ENCODE results near the gene ZSCAN25.
A peak's percentile ranks its signal among the peaks of the same experiment; 100 is the strongest.

Gene ZSCAN25

GRCh38 chr7:99625321-99625720 is 8.6 kb downstream of the ZSCAN25 start:
- no peaks in the 10 kb centered on the region for H3K27me3 ChIP-seq (replicated peaks)
- in situ Hi-C loops (cut with HindIII; ENCODE audit: low pct_ligation_motif_present, low sequenced_read_pairs), result no loop called here
- no peak overlapping the region for H3K27ac ChIP-seq
- H3K36me3 ChIP-seq (replicated peaks), result peaks cover 80% of the 10 kb centered on the region
- DNase-seq, result no peak
- TF ChIP-seq CTCF (IDR thresholded peaks at IDR 0.05; ENCODE audit: low read depth, low read length, missing control alignments), result no peak
- H3K4me3 ChIP-seq (ENCODE audit: low read depth, low read length), result no peak overlapping the region

- in situ Hi-C loops (cut with HindIII; ENCODE audit: low pct_ligation_motif_present, low sequenced_read_pairs), result no loop called here
- Histone ChIP-seq H3K4me3 (ENCODE audit: low read depth, low read length) (no peak overlapping the region), H3K27ac (no peak overlapping the region), H3K36me3 (replicated peaks) (peaks cover 85% of the 10 kb centered on the region), H3K27me3 (replicated peaks) (no peaks in the 10 kb centered on the region)
- TF ChIP-seq CTCF (IDR thresholded peaks at IDR 0.05; ENCODE audit: low read depth, low read length, missing control alignments), result peak; percentile 3
- DNase-seq, result no peak
Measured at GRCh38 chr7:99625961-99626360, 9.2 kb downstream of the ZSCAN25 start.

GRCh38 chr7:99626661-99627060 is 9.9 kb downstream of the ZSCAN25 start:
- DNase-seq, result no peak
- in situ Hi-C loops (cut with HindIII; ENCODE audit: low pct_ligation_motif_present, low sequenced_read_pairs), result no loop called here
- Histone ChIP-seq H3K27me3 (replicated peaks) (no peaks in the 10 kb centered on the region), H3K27ac (no peak overlapping the region), H3K4me3 (ENCODE audit: low read depth, low read length) (no peak overlapping the region), H3K36me3 (replicated peaks) (peaks cover 79% of the 10 kb centered on the region)
- no peak for TF ChIP-seq CTCF (IDR thresholded peaks at IDR 0.05; ENCODE audit: low read depth, low read length, missing control alignments)

- no peaks in the 10 kb centered on the region for H3K27me3 ChIP-seq (replicated peaks)
- TF ChIP-seq CTCF (IDR thresholded peaks at IDR 0.05; ENCODE audit: low read depth, low read length, missing control alignments), result no peak
- no peak overlapping the region for H3K4me3 ChIP-seq (ENCODE audit: low read depth, low read length)
- in situ Hi-C loops (cut with HindIII; ENCODE audit: low pct_ligation_motif_present, low sequenced_read_pairs), result no loop called here
- peaks cover 71% of the 10 kb centered on the region for H3K36me3 ChIP-seq (replicated peaks)
- no peak overlapping the region for H3K27ac ChIP-seq
- DNase-seq, result no peak
Measured at GRCh38 chr7:99627513-99627912, 10.8 kb downstream of the ZSCAN25 start.

- in situ Hi-C loops (cut with HindIII; ENCODE audit: low pct_ligation_motif_present, low sequenced_read_pairs), result no loop called here
- Histone ChIP-seq H3K36me3 (replicated peaks) (peaks cover 59% of the 10 kb centered on the region), H3K4me3 (ENCODE audit: low read depth, low read length) (no peak overlapping the region), H3K27me3 (replicated peaks) (no peaks in the 10 kb centered on the region), H3K27ac (no peak overlapping the region)
- no peak for DNase-seq
- no peak for TF ChIP-seq CTCF (IDR thresholded peaks at IDR 0.05; ENCODE audit: low read depth, low read length, missing control alignments)
Measured at GRCh38 chr7:99628471-99629465, 12.0 kb downstream of the ZSCAN25 start.

Measured in brain microvascular endothelial cell (primary cell).